Heart left ventricle (tissue), 16 donors: Measurements from ENCODE around the gene TIGD2. TPM values are rescaled to one million over a fixed set of nuclear protein-coding genes. Genes with fewer than 3 reads are reported as not detected.
A peak's percentile ranks its signal among the peaks of the same experiment; 100 is the strongest.

Source experiments
- ATAC-seq, 4 donors: fragments of 200-7000 bp; cut with Tn5 transposase; one replicate each; pipeline ENCODE4 v1.9.1; 2020 to 2022; ENCODE audit warnings: moderate library complexity in 4 of 4, mild to moderate bottlenecking in 3 of 4, moderate number of reproducible peaks in 1 of 4
- DNase-seq, 5 donors: peaks; one replicate each; pipeline ENCODE4 v3.0.0-alpha.2; 2020
- H3K27ac ChIP-seq, 12 donors: fragments of 200-600 bp; sonication (generic) in 4 of 12; one replicate each; pipeline versions ENCODE4 v1.5.0 to v1.8.0; 2016 to 2022; ENCODE audit warnings: mild to moderate bottlenecking in 2 of 12
- H3K27me3 ChIP-seq, 9 donors: fragments of 200-600 bp; sonication (generic) in 2 of 9; one replicate each; pipeline versions ENCODE4 v1.5.1 to v1.8.0; 2016 to 2022; ENCODE audit warnings: mild to moderate bottlenecking in 3 of 9
- H3K36me3 ChIP-seq, 9 donors: fragments of 200-600 bp; sonication (generic) in 2 of 9; one replicate each; pipeline versions ENCODE4 v1.5.0 to v1.8.0; 2018 to 2022; ENCODE audit warnings: mild to moderate bottlenecking in 2 of 9
- H3K4me1 ChIP-seq, 12 donors: fragments of 200-600 bp; sonication (generic) in 4 of 12; one replicate each; pipeline versions ENCODE4 v1.5.0 to v1.8.0; 2016 to 2022; ENCODE audit warnings: mild to moderate bottlenecking in 3 of 12
- H3K4me3 ChIP-seq, 12 donors: fragments of 200-600 bp; sonication (generic) in 4 of 12; one replicate each; pipeline versions ENCODE4 v1.5.0 to v1.8.0; 2017 to 2022; ENCODE audit warnings: mild to moderate bottlenecking in 9 of 12, moderate library complexity in 4 of 12
- H3K9me3 ChIP-seq, 12 donors: fragments of 200-600 bp; sonication (generic) in 4 of 12; one replicate each; pipeline versions ENCODE4 v1.5.0 to v1.8.0; 2016 to 2022; ENCODE audit warnings: mild to moderate bottlenecking in 1 of 12
- POLR2A ChIP-seq, 2 donors: fragments of 450-650 bp; IDR thresholded peaks; one replicate each; pipeline ENCODE4 v1.6.1; 2017; ENCODE audit warnings: antibody characterized with exemption in 2 of 2, mild to moderate bottlenecking in 2 of 2, moderate library complexity in 2 of 2
- WGBS, 4 donors: extraction: QIAGEN DNeasy Blood & Tissue Kit in 2 of 4; methylation state at CpG; one replicate each; pipeline versions ENCODE4 v1.1.5 to v1.1.7; 2013 to 2018; 5-methylcytosine and 5-hydroxymethylcytosine counted together
- intact Hi-C, 10 donors: fragments of 100-400 bp; cut with DNase I; formaldehyde crosslinking; loops; one replicate each; pipeline versions ENCODE4 v1.11.1 to v1.14.2; 2022
- polyA plus RNA-seq, 2 donors: library from polyadenylated mRNA; stranded (reverse); fragments of 200-250 nt; gene quantifications; one replicate each; pipeline ENCODE4 v1.2.3, GENCODE V29; 2013
- total RNA-seq, 9 donors: library from RNA; depleted of rRNA in 2 of 9; stranded (reverse); fragments of >200 nt in 2 of 9; fragmentation: NEBNext Ultra II Directional in 3 of 9; extraction: Animal tissue kit (Norgen Biotek cat#: 25700) in 3 of 9; gene quantifications; one replicate each; pipeline versions ENCODE4 v1.1.0 to v1.2.4, GENCODE V29; 2016 to 2023
- TF ChIP-seq, protein P1 (sequence below), 12 donors: fragments of 200-600 bp; sonication (generic) in 4 of 12; IDR thresholded peaks; one replicate each; pipeline versions ENCODE4 v1.5.0 to v1.8.0; 2018 to 2022; ENCODE audit warnings: antibody characterized with exemption in 12 of 12, mild to moderate bottlenecking in 5 of 12
- donor health status: ischemic (EF 13 %, LVEDD 7.1; RV severe dilation, severe dysfunction).
- donor health status: healthy with polysubstance abuse.
- donor health status: DM: no; HTN: yes; CAD: no.
- donor health status: DM: no; HTN: no; CAD: no.
- donor health status: ischemic (EF 25% LVEDD 6.9; RV normal size, moderate dysfunction).
- donor health status: ischemic (EF 25% LVEDD 5.7; RV mildly dilated, moderate dysfunction).
- donor health status: healthy.
- donor health status: DM: yes; HTN: yes; CAD: no.
- donor health status: ischemic (EF 35%, LVEDD 5.7; RV mildly dilated, moderate dysfunction).
- donor health status: nonischemic (EF 11% LVEDD 7.7; RV severe dilation, severe dysfunction).
- donor health status: DM: yes; HTN: yes; CAD: no.
- donor health status: PGD.
- donor health status: ischemic (EF 29% LVEDD 5.4; RV normal size, mild dysfunction).
- donor health status: nonischemic (EF 23%, LVEDD 6.1; RV moderate dilation, normal function).

Gene TIGD2
- total and polyA plus RNA-seq, 11 donors = 1.1 to 3.9 (median 2.1) TPM

GRCh38 chr4:89152972-89153371, 41.6 kb downstream of the TIGD2 start:
- DNase-seq (no peak), ATAC-seq (no peak)
- 58 to 71% (median 64%) methylated on average over 2 of the region's 2 CpGs for WGBS, 4 donors
- Histone ChIP-seq H3K4me3 (no peak overlapping the region), H3K36me3 (no peaks in the 10 kb centered on the region), H3K9me3 (no peaks in the 10 kb centered on the region), H3K27me3 (no peaks in the 10 kb centered on the region), H3K4me1 (no peaks in the 10 kb centered on the region), H3K27ac (no peak overlapping the region)
- TF ChIP-seq, protein P1, sequence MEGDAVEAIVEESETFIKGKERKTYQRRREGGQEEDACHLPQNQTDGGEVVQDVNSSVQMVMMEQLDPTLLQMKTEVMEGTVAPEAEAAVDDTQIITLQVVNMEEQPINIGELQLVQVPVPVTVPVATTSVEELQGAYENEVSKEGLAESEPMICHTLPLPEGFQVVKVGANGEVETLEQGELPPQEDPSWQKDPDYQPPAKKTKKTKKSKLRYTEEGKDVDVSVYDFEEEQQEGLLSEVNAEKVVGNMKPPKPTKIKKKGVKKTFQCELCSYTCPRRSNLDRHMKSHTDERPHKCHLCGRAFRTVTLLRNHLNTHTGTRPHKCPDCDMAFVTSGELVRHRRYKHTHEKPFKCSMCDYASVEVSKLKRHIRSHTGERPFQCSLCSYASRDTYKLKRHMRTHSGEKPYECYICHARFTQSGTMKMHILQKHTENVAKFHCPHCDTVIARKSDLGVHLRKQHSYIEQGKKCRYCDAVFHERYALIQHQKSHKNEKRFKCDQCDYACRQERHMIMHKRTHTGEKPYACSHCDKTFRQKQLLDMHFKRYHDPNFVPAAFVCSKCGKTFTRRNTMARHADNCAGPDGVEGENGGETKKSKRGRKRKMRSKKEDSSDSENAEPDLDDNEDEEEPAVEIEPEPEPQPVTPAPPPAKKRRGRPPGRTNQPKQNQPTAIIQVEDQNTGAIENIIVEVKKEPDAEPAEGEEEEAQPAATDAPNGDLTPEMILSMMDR (IDR thresholded peaks at IDR 0.05) = no peak
- no peak for TF ChIP-seq POLR2A (IDR thresholded peaks at IDR 0.05)
- intact Hi-C loops = loop anchor here in 3 of 10 donors (10.0 kb wide), 2 partner anchors 282 to 742 kb away; partner anchors contain the start of gene MMRN1 (in 1 of the 3)

DNA sequence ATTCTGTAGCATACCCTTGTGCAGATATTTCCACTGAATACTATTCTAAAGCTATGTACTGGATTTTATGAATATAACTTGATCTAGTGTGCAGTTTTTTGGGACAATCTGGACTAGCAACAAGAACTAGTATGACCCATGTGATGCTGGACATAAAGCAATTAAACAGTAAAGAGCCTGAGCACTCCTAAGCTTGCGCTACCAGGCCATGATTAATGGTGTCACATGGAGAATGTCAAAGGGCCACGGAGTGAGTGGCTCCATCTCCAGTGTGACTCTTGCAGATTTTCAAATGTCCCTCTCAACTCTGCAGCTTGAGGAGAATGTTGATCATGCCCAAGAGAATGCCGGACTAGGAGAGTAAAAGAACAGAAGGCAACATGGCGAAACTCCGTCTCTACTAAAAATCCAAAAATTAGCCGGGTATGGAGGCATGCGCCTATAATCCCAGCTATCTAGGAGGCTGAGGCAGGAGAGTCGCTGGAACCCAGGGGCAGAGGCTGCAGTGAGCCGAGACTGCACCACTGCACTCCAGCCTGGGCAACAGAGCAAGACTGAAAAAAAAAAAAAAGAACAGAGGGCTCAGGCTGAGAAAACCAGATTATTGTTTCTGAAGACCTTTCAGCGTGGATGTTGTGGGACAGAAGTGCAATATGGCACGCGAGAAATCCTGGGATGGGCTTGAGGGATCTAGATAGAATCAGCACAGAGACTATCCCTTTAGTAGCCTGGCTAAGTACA, 45.0 kb downstream of the TIGD2 start:
- Histone ChIP-seq H3K9me3 (no peaks in the 10 kb centered on the region), H3K27ac (no peak overlapping the region), H3K4me3 (no peak overlapping the region), H3K4me1 (peaks cover 0 to 10% (median 0%) of the 10 kb centered on the region in 12 donors), H3K36me3 (no peaks in the 10 kb centered on the region), H3K27me3 (no peaks in the 10 kb centered on the region)
- ATAC-seq (no peak), DNase-seq (no peak)
- intact Hi-C loops = loop anchor here in 5 of 10 donors (5.0 to 10.0 kb wide), 4 partner anchors 276 to 741 kb away; partner anchors contain the start of gene MMRN1 (in 1 of the 5)
- WGBS, 4 donors = 85 to 95% (median 91%) methylated on average over 12 of the region's 12 CpGs
- TF ChIP-seq POLR2A (IDR thresholded peaks at IDR 0.05) = no peak
- TF ChIP-seq, protein P1 (IDR thresholded peaks at IDR 0.05) = no peak

GRCh38 chr4:89157488-89158024, 46.2 kb downstream of the TIGD2 start:
- intact Hi-C loops = loop anchor here in 6 of 10 donors (2.0 to 10.0 kb wide), 5 partner anchors 275 to 740 kb away; partner anchors contain the start of gene MMRN1 (in 1 of the 6)
- no peak for ATAC-seq
- TF ChIP-seq, protein P1 (IDR thresholded peaks at IDR 0.05) = no peak
- TF ChIP-seq POLR2A (IDR thresholded peaks at IDR 0.05) = no peak

DNA sequence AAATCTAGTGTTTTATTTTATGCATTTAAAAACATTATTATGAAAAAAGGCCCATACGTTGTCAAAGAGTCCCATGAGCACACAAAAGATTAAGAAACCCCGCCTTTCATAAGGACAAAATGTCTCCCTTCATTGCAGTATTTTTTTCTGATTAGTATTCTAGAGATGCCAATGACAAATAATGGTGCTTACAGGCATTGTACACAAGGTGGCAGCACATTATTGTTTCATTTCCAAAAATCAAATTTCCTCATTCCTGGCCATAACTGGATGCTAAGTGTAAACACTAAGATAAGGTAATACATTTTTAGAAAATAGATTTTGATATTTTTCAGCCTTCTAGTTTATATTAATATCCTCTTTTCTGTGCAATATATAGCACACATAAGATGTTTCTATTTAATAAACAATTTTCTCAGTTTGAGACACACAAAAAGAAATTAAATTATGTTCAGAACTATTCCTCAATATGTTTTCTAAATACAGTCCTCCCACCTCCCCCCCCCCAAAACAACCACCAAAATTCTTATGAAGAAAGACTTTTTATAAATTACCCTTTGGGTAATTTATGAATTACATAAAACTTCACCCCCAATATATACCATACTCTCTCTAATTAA, 47.7 kb downstream of the TIGD2 start:
- peak in 3 of 4 donors; percentile 34 to 55 (median 45) for ATAC-seq
- 1 to 3% (median 3%) methylated on average over 2 of the region's 2 CpGs for WGBS, 4 donors
- no peaks in the 10 kb centered on the region for H3K27me3 ChIP-seq
- intact Hi-C loops = loop anchor here in 6 of 10 donors (2.0 to 10.0 kb wide), 5 partner anchors 273 to 738 kb away; partner anchors contain the start of gene MMRN1 (in 1 of the 6)
- no peak for DNase-seq
- no peaks in the 10 kb centered on the region for H3K36me3 ChIP-seq
- no peak overlapping the region for H3K27ac ChIP-seq
- peaks cover 0 to 3% (median 0%) of the 10 kb centered on the region in 12 donors for H3K9me3 ChIP-seq
- no peak for TF ChIP-seq POLR2A (IDR thresholded peaks at IDR 0.05)
- TF ChIP-seq, protein P1 (IDR thresholded peaks at IDR 0.05) = peak; percentile 59 to 84 (median 74)
- no peak overlapping the region for H3K4me3 ChIP-seq
- H3K4me1 ChIP-seq = peaks cover 0 to 10% (median 0%) of the 10 kb centered on the region in 12 donors

More at GRCh38 chr4:89157488-89158024, 46.2 kb downstream of the TIGD2 start:
- DNase-seq = no peak
- no peaks in the 10 kb centered on the region for H3K36me3 ChIP-seq
- H3K4me3 ChIP-seq = no peak overlapping the region
- H3K27ac ChIP-seq = no peak overlapping the region
- H3K27me3 ChIP-seq = no peaks in the 10 kb centered on the region
- peaks cover 0 to 10% (median 0%) of the 10 kb centered on the region in 12 donors for H3K4me1 ChIP-seq
- no peaks in the 10 kb centered on the region for H3K9me3 ChIP-seq
- WGBS, 4 donors = 89 to 94% (median 92%) methylated on average over 7 of the region's 7 CpGs
